ENCODE measurements around the gene COX5A.

The COX5A gene

DNA sequence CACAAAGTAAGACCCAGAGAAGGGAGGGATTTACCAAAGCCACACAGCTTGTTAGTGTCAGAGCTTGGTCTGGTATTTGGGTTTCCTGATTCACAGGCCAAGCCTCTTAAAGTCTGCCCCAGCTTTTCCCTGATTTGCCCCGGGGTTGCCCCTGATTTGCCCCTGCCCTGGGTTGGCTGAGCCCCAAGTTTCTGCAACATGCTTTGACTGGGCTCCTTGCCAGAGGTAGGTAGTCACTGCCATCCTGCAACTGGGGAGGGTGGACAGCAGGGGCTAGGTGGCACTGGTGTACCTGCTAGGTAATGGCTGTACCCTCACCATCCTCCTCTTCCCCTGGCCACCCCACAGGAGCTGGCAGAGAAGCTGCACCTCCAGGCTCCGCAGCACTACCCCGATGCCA, 45.6 kb downstream of the COX5A start:
- no peak overlapping the region for H3K27ac ChIP-seq (ENCODE audit: low read depth, low read length, poor library complexity, severe bottlenecking)
- peaks cover 43% of the 10 kb centered on the region for H3K36me3 ChIP-seq (ENCODE audit: insufficient read depth, low read length)
- H3K27me3 ChIP-seq (ENCODE audit: insufficient read depth, low read length) = no peaks in the 10 kb centered on the region

DNA sequence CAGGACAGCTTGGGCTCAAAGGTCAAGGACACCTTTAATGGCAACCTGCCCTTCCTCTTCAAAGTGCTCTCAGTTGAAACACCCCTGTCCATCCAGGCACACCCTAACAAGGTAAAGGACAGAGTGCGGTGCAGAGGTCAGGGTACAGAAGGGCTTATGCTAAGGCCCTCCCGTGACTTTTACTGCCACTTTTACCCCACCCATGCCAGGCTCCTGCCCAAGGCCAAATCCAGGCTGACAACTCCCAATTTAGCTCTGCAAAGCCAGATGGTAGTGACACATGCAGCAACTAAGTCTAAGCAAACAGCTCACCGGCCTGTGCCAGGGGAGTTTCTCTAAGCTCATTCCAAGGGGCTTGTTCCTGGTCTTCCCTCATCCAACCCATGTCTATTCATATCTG, 46.4 kb downstream of the COX5A start:
- Histone ChIP-seq H3F3A (ENCODE audit: insufficient read depth, low read length) (no peaks in the 10 kb centered on the region), H4K20me1 (ENCODE audit: insufficient read depth, low read length) (no peaks in the 10 kb centered on the region), H3K4me1 (ENCODE audit: insufficient read depth, low read length, severe bottlenecking) (peaks cover 18% of the 10 kb centered on the region), H3K27me3 (ENCODE audit: insufficient read depth, low read length) (no peaks in the 10 kb centered on the region), H2AFZ (ENCODE audit: low read length) (no peak overlapping the region), H3K4me2 (ENCODE audit: low read length) (0 out of 2 replicates have a peak overlapping the region, but pooled peaks have one; percentile 93), H3K36me3 (ENCODE audit: insufficient read depth, low read length) (peaks cover 34% of the 10 kb centered on the region), H3K9me3 (ENCODE audit: low read length) (no peaks in the 10 kb centered on the region), H3K27ac (ENCODE audit: low read depth, low read length, poor library complexity, severe bottlenecking) (no peak overlapping the region), H3K4me3 (ENCODE audit: low read depth, low read length, poor library complexity, severe bottlenecking) (no peak overlapping the region), H3K9me2 (ENCODE audit: low read depth, low read length) (no peaks in the 10 kb centered on the region), H3K79me2 (ENCODE audit: insufficient read depth, low read length) (no peaks in the 10 kb centered on the region), H3K9ac (ENCODE audit: low read length) (no peak overlapping the region; the same call in 1 of the 2 replicates)
- TF ChIP-seq, protein P1, sequence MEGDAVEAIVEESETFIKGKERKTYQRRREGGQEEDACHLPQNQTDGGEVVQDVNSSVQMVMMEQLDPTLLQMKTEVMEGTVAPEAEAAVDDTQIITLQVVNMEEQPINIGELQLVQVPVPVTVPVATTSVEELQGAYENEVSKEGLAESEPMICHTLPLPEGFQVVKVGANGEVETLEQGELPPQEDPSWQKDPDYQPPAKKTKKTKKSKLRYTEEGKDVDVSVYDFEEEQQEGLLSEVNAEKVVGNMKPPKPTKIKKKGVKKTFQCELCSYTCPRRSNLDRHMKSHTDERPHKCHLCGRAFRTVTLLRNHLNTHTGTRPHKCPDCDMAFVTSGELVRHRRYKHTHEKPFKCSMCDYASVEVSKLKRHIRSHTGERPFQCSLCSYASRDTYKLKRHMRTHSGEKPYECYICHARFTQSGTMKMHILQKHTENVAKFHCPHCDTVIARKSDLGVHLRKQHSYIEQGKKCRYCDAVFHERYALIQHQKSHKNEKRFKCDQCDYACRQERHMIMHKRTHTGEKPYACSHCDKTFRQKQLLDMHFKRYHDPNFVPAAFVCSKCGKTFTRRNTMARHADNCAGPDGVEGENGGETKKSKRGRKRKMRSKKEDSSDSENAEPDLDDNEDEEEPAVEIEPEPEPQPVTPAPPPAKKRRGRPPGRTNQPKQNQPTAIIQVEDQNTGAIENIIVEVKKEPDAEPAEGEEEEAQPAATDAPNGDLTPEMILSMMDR (IDR thresholded peaks at IDR 0.05; ENCODE audit: low read length) = no peak
- TF ChIP-seq EZH2 (IDR thresholded peaks at IDR 0.05; ENCODE audit: borderline replicate concordance, low read length) = no peak

More for the DNA sequence above, 45.6 kb downstream of the COX5A start:
- no peak overlapping the region for H3K4me2 ChIP-seq (ENCODE audit: low read length)
- H3K79me2 ChIP-seq (ENCODE audit: insufficient read depth, low read length) = no peaks in the 10 kb centered on the region
- no peak overlapping the region for H2AFZ ChIP-seq (ENCODE audit: low read length)
- H3K4me3 ChIP-seq (ENCODE audit: low read depth, low read length, poor library complexity, severe bottlenecking) = no peak overlapping the region
- H3K9ac ChIP-seq (ENCODE audit: low read length) = no peak overlapping the region
- H3F3A ChIP-seq (ENCODE audit: insufficient read depth, low read length) = no peaks in the 10 kb centered on the region
- no peaks in the 10 kb centered on the region for H4K20me1 ChIP-seq (ENCODE audit: insufficient read depth, low read length)
- H3K4me1 ChIP-seq (ENCODE audit: insufficient read depth, low read length, severe bottlenecking) = peaks cover 18% of the 10 kb centered on the region
- no peaks in the 10 kb centered on the region for H3K9me2 ChIP-seq (ENCODE audit: low read depth, low read length)
- H3K9me3 ChIP-seq (ENCODE audit: low read length) = no peaks in the 10 kb centered on the region
- TF ChIP-seq, protein P1 (IDR thresholded peaks at IDR 0.05; ENCODE audit: low read length) = no peak
- no peak for TF ChIP-seq EZH2 (IDR thresholded peaks at IDR 0.05; ENCODE audit: borderline replicate concordance, low read length)

DNA sequence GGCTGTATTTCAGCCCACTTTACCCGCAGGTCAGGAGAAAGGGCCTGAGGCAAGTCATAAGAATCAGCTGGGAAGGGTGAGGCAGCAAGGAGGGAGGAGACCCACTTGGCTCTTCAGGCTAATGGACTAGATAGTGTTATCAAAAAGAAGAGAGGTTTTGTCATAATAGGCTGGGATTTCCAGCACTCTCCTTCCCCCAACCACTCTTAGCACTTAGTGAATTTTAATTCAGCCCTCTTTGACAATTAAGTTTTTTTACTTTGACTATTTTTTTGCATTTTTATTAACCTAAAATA, 47.3 kb downstream of the COX5A start:
- Histone ChIP-seq H3K36me3 (ENCODE audit: insufficient read depth, low read length) (peaks cover 30% of the 10 kb centered on the region), H3K79me2 (ENCODE audit: insufficient read depth, low read length) (no peaks in the 10 kb centered on the region), H3K4me2 (ENCODE audit: low read length) (peak overlapping the region; percentile 93), H3K4me3 (ENCODE audit: low read depth, low read length, poor library complexity, severe bottlenecking) (peak overlapping the region; percentile 76), H3K9me3 (ENCODE audit: low read length) (no peaks in the 10 kb centered on the region), H3K4me1 (ENCODE audit: insufficient read depth, low read length, severe bottlenecking) (peaks cover 18% of the 10 kb centered on the region), H3F3A (ENCODE audit: insufficient read depth, low read length) (no peaks in the 10 kb centered on the region), H3K9ac (ENCODE audit: low read length) (peak overlapping the region; percentile 81), H3K9me2 (ENCODE audit: low read depth, low read length) (no peaks in the 10 kb centered on the region), H3K27ac (ENCODE audit: low read depth, low read length, poor library complexity, severe bottlenecking) (peak overlapping the region; percentile 22), H4K20me1 (ENCODE audit: insufficient read depth, low read length) (no peaks in the 10 kb centered on the region), H2AFZ (ENCODE audit: low read length) (no peak overlapping the region), H3K27me3 (ENCODE audit: insufficient read depth, low read length) (no peaks in the 10 kb centered on the region)
- no peak for TF ChIP-seq EZH2 (IDR thresholded peaks at IDR 0.05; ENCODE audit: borderline replicate concordance, low read length)
- TF ChIP-seq, protein P1 (IDR thresholded peaks at IDR 0.05; ENCODE audit: low read length) = no peak
